Fibroblast of skin of left biceps (primary cell): ENCODE results near the gene MTURN.

Experiments used
- DNase-seq, 2 experiments: peaks; one replicate each; pipeline ENCODE4 v3.0.0-alpha.2; 2013; ENCODE audit warnings: low read depth in 2 of 2

Gene MTURN

DNA sequence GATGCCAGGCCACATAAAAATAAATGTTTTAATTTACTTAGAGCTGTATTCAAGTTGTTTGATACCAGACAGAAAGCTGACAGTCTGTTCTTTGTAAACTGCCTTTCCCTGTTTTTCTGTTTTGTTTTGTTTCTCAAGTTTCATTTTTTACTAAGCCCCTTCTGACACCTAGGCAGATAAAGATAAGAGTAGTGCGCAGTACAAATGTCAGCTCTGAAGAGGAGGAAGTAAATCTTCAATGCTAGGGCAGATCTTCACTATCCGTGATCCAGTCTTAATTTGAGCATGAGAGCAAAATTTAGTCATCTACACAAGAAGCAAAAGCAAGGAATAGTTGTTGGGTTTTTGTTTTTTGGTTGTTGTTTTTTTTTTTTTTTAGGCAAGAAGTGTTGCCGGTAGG lies 27.3 kb downstream of the MTURN start:
- no peak for DNase-seq

DNA sequence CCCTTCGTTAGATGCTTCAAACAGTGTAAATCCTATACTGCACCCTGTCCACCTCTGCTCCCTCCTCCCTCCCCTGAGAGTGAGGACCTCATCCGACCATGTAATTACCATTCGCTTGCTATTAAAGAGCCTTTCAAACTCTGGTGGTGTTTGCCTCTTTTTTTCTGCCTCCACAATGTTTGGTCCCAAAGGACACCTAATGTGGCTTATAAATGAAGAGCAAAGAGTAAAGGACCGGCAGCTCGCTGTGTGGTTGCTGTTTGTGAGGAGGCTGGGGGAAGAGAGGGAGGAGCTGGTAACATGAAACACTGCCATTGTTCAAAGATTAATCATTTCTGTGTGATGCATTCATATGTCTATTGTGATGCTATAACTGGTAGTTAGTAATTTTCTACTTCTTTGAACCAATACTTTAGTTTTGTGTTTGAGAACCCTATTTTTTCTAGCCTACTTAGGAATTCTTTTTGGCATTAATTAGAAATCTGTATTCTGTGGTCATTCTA lies 27.9 kb downstream of the MTURN start:
- DNase-seq, result no peak

- no peak for DNase-seq
These were observed 28.6 kb downstream of the MTURN start for GRCh38 chr7:30163231-30163894.

- no peak for DNase-seq
These were observed 29.8 kb downstream of the MTURN start for GRCh38 chr7:30164567-30164966.

GRCh38 chr7:30165590-30165989 lies 30.8 kb downstream of the MTURN start:
- no peak for DNase-seq

GRCh38 chr7:30166155-30166840 lies 31.5 kb downstream of the MTURN start:
- no peak for DNase-seq

DNA sequence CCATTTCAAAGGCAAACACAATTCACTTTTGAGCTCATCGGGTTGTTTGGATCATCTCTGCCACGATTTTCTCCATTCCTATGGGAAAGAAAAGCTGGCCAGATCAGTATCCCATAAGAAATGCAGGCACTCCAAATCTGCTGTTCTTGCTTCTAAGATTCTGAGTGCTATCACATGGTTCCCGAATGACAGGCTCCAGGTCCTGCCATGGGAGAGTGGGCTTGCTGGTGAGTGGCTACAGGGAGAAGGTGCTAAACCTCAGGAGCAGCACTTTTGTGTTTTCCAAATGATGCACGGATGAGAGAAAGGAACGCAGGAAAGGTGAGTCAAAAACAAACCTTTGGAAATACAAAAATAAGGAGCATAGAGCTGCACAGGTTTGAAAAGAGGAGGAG lies 32.1 kb downstream of the MTURN start:
- no peak for DNase-seq

DNA sequence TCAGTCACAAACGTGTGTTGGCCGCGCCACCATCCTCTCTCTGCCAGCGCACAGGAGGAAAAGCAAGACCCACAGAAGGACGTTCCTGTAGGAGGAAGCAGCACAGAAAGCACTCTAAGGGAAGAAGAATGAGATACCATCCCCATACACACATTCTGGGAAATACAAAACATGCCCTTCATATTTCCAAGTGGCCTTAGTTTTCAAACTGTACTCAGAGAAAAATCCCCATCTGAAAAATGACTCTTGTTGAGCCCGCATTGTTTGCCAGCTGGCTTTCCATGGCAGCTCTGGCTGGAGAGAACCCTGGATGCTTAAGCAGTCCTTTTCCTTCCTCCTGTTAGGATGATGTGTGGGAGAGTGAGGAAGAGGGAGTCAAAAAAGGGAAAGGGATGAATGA lies 33.1 kb downstream of the MTURN start:
- no peak for DNase-seq

- peak; percentile 57 to 58 for DNase-seq
These were observed 34.2 kb downstream of the MTURN start for GRCh38 chr7:30168835-30169573.

DNA sequence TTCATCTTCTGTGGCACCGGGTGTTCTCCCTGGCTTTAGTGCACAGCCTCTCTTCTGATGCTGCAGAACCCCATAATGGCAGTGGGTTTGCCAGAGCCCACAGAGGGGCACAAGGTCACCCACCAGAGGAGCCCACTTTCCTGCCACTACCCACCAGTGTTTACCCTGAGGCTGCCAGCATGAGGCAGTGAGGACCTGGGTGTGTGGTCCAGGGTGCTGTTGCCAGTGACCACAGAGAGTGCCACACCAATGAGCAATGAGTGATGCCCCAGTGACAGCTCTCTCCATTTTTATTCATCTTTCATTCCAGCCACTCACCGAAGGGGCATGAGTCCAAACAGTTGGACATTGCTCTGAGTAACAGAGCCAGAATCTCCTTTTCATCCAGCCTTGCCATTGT lies 34.8 kb downstream of the MTURN start:
- DNase-seq, result no peak

DNA sequence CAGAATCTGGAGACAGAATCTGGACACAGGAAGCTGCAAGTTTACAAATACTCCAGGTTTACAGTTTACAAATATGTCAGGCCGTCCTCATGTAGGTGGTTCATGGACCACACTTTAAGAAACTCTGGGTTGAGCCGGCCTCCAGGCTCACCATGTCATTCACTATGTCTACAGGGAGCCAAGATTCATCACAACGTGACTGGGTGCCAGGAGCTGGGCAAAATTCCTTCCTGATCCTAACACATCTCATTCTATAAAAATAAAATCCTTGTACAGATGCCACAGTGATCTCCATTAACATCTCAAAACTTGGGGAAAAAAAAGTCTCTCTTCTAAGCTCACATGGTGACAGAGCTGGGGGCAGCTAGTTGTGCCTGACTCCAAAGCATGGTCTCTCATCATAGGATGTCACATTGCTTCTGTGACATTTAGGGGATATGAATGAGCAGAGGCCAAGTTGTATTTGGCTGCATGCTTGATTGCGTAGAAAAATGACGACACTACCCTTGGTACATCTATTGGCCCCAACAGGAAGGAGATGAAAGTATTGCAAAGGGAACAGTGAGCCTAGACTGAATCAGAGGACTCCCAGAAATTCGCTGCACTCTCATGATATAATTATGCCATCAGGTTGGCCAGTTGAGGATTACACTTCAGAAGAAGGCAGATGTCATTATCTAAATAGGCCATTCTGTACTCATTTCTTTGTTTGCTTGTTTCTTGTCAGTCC lies 35.9 kb downstream of the MTURN start:
- no peak for DNase-seq

- DNase-seq, result no peak
These were observed 37.1 kb downstream of the MTURN start for GRCh38 chr7:30171766-30172447.

DNA sequence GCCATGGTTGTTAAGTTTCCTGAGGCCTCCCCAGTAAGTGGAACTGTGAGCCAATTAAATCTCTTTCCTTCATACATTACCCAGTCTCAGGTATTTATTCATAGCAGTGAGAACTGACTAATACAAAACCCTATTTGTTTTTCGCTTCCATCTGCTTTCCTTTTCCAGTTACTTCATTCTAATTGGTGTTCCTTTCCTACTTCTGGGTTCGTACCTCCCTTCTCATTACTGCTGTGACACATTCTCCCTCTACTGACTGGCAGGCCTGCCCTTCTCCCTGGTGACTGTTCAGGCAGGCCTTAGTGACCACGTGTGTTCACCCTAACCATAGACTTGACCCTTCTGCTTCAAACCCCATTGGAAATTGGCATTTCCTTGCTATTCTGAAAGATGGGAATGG lies 37.7 kb downstream of the MTURN start:
- no peak for DNase-seq

- DNase-seq, result peak; percentile 22 to 23
These were observed 38.5 kb downstream of the MTURN start for GRCh38 chr7:30173058-30173897.

GRCh38 chr7:30175180-30175579 lies 40.4 kb downstream of the MTURN start:
- DNase-seq, result no peak

DNA sequence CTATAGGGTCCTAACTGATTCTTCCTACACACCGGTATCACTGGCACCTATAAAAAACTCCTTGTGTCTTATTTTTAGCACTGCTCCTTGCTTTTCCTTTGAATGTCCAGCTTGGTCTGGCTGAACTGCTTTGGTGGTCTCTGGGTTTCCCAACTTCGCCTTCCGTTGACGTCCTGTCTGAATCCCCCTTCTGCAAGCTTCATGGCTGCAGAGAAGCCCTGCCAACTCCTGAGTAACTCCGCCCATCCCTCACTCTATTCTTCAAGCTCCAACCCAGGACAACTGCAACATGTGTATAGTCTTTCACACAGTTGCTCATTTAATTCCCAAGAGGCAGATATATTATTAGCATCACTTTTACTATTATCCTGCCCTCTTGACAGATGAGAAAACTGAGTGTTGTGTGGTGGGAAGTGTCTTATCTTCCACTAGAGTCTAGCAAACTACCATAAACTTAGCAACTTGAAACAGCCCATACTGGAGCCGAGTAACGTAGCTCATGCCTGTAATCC lies 40.9 kb downstream of the MTURN start:
- DNase-seq, result no peak

GRCh38 chr7:30176463-30177109 lies 41.8 kb downstream of the MTURN start:
- no peak for DNase-seq

DNA sequence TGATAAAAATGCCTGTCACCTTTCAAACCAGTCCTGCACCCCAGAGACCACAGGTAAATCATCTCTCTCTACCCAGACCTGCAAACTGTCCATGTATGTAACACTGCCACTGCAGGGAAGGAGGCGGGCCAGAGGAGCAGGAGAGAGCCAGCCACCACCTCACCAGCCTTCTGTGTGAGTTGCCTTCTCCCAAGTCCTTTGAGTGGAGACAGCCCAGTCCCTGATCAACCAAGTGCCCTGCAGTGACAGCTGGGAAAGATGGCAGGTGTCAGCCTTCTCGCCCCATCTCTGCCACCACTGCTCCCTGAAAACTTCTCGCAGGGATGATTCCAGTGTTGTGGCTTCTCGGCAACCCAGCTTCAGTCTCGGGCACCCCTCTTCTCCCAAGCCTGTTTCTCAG lies 42.4 kb downstream of the MTURN start:
- no peak for DNase-seq

- no peak for DNase-seq
These were observed 43.2 kb downstream of the MTURN start for GRCh38 chr7:30177965-30178364.
